Activated CD8-positive, alpha-beta memory T cell treated with anti-CD3 and anti-CD28 coated beads for 4 hours (primary cell): ENCODE measurements around the gene WASF2.
"Not testable (repeated sequence)": the region's sequence is repeated elsewhere in the genome, so short reads cannot be mapped to it uniquely, and the experiment has no call there.

Experiments
- DNase-seq, 2 donors: peaks; one replicate each; pipeline ENCODE4 v3.0.0-alpha.2; 2020; ENCODE audit warnings: low read depth in 2 of 2

The WASF2 gene

DNA sequence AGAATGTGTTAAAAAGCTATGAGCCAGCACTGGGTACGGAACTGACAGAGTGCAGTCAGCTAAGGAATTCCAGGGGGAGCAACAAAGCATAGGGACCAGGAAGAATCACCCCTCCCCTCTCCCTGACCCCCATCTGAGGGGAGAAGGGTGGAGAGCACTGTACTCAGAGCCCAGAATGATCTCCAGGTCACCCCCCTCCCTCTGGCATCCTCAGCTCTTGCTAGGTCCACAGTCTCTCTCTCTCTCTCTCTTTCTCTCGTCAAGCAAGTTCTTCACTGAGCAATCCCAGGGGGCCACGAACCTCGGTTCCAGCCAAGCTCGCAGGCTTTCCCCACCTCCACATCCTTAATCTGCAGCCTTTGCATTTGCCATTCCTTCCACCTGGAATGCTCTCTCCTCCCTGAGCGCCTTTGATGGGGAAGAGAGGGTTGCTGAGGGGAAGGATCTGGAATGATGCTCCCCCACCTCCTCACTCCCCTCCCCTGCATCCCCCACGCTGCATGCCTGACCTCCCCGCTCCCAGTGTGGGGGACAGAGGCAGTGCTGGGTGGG, 6.7 kb upstream of the WASF2 start:
- no peak for DNase-seq

DNA sequence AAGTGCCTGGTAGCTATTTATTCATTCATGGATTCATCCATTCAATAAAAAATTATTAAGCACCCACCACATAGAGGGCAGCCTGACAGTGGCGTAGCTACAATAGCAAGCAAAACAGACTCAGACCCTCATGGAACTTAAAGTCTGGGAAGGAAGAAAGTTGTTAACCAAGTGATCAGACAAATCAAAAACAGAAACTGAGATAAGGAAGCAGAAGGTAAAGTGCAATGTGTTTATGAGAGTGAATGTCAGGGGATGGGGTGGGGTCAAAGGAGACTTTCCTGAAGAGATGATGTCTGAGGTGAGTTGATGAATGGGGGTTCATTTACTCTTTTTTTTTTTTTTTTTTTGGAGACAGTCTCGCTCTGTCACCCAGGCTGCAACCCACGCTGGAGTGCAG, 2.8 kb upstream of the WASF2 start:
- DNase-seq: no peak

DNA sequence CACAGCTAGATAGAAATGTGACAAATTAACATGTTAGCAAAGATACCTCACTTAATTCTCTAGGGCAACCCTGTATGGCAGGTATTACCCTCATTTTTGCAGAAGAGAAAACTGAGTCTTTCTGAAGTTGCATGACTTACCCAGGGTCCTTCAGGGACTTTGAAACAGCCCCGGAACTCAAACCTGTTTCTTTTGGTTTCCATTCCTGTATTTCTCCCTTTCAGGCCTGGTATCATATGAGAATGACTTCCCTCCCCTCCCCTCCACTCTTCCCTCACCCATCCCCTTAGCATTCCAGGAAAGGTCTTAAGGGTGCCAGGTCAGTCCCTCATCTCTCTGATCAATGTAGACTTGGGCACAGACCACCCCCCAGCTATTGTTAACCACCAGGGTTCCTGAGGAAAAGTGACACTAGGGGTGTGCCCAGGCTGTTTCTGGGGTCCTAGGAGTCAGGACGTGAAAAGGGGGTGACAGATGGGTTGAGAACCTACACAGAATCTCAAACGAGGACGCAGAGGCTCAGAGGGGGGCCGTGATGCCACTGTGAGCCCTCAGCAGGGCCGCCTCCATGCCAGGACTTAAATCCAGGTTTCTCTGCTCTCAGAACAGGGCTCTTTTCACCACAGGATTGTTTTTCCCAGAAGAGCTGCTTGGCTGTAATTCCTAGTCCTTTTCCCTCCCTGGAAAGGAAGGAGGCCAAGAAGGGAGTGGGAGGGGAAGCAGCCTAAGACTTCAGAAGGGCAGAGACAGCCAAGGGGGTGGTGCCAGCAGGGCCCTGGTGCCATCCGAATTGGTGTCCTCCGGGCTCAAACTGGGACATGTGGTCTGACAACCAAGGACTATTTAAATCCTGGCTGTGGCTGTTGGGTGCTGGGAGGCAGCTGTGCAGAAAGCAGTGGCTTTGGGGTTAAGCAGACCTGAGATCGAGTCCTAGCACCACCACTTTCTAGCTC, 2.1 kb upstream of the WASF2 start:
- DNase-seq: no peak

DNA sequence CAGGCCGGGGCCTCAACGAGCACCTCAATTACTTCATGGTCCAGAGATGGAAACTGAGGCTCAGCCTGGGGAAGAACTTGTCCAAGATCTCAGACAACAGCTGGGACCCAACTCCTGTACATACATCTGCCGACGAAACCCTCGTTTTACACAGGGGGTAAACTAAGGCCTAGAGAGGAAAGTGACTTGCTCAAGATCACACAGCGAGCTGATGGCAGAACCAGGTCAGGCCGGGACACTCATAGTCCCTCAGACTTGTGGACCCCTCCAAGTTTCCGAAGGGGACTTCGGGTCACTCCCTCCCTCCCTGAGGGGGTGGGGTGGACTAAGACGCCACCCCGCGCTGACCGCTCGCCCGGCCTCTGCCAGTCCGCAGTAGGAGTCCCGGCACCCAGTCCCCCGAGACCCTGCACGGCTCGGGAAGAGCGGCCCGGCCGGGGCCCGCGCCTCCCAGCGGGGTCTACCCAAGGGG, 430 bp downstream of the WASF2 start:
- no peak for DNase-seq

DNA sequence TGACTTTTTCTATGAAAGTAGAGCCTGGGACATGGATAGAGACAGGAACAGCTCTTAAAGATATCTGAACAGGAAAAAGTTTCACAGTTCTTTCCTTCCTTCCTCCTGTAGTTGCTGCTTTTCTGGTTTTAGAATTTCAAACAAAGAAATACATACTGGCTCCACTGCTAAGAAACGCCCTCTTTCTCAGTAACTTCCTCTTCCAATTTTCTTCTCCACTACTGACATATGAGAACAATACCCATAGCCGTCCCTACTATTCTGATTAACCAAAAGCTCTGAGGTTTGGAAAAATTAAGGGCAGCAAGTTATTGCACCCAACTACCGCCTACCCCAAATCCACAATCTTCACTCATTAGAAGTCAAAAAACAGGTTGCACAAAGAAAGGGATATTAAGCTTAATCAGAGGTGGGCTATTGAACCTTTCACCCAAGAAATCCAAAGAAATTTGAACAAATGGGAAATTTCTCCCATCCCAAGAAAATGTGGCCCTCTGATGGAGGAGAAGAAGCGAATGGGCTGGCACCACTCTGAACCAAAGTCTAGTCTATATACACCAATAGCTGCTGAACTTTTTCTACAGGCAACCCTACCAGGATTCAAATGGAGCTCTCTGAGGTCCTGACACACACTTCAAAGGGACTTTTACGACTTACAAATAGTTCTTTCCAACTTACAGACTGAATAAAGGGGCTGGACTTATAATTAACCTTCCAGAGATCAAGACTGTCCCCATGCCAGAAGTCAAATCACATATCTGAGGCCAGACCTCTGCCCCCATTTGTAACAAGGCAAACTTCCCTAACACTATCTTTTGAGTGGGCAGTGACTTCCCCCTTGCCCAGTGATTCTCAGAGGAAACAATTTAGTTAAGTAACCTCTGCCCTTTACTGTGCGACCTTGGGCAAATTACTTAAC, 1.7 kb downstream of the WASF2 start:
- DNase-seq: no peak

DNA sequence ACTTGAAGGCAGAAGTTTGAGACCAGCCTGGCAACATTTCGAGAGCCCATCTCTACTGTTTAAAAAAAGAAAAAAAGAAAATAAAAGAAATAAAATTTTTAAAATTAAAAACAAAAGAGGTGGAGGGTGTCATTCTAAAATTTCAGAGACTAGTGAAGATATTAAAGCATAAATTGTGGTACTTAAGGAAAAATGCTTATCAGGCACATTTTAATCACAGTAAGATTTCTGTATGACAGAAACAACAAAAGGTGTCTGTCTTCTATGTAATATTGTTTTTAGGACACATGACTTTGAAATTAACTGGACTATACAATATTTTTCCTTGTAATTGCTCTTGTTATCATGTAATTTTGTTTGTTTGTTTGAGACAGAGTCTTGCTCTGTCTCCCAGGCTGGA, 4.6 kb downstream of the WASF2 start:
- DNase-seq: no peak

DNA sequence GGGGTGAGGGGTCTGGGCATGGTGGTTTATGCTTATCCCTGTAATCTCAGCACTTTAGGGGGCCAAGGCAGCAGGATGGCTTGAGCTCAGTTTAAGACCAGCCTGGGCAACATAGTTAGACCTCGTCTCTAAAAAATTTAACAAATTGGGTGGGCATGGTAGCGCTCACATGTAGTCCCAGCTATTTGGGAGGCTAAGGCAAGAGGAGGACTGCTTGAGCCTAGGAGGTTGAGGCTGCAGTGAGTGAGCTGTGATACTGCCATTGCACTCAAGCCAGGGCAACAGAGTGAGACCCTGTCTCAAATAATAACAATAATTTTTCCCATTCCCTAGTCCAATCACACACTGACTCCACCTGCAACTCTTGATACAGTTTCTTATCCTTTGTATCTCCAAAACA, 6.3 kb downstream of the WASF2 start:
- DNase-seq: no peak

DNA sequence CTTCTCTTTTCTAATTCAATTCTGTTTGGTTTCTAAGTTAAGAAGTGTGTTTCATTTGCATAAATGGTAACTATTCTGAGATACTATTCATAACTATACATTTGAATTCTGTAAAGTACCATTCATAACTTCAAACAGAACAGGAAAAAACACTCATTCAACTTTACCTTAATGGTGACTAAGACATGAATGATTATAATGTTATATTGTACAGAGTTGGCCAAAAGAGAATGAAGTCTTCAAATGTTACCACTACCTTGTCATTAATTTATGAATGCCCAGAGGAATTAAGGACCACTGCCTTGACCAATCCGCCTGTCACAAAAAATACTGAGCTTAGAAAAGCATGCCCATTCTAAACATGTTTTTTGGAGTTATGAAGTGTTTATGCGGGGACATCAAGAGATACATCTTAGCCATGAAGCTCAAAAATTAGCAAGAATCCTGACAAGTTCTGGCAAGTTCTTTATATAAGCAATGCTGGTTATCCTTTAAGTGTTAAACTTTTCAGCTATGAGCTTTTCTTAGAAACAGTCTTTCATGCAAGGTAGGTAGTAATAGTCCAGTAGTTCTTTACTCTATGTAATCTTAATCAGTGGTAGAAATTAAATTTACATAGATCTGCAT, 7.9 kb downstream of the WASF2 start:
- DNase-seq: no peak

DNA sequence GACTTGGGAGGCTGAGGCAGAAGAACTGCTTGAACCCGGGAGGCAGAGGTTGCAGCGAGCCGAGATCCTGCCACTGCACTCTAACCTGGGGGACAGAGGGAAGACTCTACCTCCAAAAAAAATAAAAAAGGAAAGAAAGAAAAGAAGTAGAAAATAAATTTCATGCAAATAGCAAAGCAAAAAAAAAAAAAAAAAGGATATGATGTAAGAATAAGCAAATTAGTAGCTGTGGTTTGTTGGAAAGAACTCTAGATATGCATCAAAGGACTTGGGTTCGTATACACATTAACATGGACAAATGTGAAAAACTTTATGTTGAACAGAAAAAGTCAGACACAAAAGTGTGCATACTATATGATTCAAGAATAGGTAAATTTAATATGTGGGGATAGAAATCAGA, 11.9 kb downstream of the WASF2 start:
- no peak for DNase-seq

DNA sequence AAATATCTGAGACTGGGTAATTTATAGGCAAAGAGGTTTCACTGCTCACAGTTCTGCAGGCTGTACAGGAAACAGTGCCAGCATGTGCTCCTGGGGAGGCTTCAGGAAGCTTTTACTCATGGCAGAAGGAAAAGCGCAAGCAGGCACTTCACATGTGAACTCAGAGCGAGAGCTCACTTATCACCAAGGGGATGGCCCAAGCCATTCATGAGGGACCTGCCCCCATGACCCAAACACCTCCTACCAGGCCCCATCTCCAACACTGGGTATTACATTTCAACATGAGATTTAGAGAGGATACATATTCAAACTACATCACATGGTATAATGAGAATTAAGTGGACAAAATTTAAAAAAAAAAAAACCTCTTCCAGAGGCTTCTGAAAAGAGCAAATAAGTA, 13.7 kb downstream of the WASF2 start:
- DNase-seq: no peak

DNA sequence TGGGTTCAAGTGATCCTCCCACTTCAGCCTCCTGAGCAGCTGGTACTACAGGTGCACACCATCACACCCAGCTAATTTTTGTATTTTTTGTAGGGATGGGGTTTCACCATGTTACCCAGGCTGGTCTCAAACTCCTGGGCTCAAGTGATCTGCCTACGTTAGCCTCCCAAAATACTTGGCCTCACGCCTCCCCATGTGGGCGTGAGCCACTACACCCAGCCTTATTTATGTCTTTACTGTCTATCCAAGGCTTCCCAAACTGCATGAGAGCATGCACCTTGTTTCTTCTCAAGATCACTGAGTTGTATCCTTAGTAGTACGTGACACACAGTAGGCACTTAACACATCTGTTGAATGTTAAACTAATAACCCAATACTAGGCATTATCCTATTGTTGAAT, 14.2 kb downstream of the WASF2 start:
- no peak for DNase-seq

DNA sequence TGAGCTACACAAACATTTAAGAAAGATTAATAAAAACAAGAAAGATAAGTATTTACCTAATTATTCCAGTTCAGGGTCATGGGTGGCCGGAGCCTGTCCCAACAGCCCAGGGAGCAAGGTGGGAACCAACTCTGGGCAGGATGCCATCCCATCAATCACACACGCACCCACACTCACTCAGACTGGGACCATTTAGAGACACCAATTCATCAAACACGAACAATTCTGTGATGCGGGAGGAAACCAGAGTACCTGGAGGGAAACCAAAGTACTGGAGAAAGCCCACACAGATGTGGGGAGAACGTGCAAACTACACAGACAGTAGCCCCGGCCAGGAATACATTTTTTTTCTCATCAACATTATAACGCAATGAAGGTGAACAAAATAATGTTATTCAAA, 16.2 kb downstream of the WASF2 start:
- DNase-seq: no peak

DNA sequence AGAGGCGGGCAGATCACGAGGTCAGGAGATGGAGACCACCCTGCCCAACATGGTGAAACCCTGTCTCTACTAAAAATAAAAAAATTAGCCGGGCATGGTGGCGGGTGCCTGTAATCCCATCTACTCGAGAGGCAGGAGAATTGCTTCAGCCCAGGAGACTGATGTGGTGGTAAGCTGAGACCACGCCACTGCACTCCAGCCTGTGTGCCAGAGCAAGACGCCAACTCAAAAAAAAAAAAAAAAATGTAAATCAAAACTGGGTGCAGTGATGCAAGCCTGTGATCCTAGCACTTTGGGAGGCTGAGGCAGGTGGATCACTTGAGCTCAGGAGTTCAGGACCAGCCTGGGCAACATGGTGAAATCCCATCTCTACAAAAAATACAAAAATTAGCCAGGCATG, 17.9 kb downstream of the WASF2 start:
- DNase-seq: not testable (repeated sequence)

DNA sequence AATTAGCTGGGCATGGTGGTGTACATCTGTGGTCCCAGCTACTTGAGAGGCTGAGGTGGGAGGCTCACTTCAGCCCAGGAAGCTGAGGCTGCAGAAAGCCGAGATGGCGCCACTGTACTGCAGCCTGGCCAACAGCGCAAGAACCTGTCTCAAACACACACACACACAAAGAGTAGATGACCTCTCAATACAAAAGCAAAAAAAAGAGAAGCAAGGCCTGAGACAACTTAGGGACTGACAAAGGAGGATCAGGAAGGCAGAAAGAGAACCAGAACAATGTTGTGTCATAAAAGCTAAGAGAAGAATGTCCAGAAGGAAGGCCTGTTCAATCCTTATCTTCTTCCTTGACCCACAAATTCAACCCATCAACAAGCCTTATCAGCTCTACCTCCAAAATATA, 18.5 kb downstream of the WASF2 start:
- no peak for DNase-seq

DNA sequence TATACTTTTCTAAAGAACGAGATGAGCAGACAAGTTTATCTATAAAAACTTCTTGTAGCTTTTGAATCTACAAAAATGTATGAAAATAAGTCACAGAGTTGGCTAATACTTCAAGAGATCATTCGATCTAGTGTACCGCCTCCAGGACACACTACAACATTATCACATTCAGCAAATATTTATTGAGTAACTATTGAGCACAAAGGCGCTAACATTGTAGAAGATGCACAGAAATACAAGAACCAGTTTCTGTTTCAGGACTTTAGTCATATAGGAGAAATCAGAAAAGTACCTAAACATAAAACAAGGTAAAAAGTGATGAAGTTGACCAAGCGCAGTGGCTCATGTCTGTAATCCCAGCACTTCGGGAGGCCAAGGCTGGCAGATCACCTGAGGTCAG, 20.6 kb downstream of the WASF2 start:
- DNase-seq: no peak

DNA sequence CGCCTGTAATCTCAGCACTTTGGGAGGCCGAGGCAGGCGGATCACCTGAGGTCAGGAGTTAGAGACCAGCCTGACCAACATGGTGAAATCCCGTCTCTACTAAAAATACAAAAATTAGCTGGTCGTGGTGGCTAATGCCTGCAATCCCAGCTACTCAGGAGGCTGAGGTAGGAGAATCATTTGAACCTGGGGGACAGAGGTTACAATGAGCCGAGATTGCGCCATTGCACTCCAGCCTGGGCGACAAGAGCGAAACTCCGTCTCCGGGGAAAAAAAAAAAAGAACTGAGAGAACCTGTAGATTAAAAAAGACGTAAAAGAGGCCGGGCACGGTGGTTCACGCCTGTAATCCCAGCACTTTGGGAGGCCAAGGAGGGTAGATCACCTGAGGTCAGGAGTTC, 21.6 kb downstream of the WASF2 start:
- DNase-seq: not testable (repeated sequence)

DNA sequence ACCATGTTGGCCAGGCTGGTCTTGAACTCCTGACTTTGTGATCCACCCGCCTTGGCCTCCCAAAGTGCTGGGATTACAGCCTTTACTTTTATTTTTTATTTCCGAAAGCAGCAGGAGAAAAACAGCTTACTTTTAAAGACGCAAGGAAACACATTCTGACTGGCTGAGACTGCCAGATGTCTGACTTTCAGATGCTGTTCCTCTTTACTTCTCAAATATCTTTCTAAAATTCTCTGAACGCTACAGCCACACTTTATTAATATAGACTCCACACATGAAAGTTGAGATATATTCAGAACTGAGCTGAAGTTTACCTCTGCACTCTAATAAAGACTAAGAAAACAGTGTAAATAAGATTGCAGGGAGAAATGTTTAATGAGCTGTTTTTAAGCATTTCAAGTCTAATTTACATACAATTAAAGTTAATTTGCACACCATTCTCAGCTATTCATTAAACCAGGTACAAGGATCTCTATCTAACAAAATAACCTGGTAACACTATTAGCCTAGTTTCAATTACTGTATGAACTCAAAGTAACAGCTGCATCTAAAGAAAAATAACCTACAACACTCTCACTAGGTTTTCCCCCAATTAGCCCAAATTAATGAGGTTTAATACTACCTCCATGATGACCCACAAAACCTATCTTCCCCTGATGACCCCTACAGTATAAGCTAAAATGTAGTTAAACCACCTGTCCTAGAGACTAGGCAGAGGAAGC, 24.9 kb downstream of the WASF2 start:
- no peak for DNase-seq

DNA sequence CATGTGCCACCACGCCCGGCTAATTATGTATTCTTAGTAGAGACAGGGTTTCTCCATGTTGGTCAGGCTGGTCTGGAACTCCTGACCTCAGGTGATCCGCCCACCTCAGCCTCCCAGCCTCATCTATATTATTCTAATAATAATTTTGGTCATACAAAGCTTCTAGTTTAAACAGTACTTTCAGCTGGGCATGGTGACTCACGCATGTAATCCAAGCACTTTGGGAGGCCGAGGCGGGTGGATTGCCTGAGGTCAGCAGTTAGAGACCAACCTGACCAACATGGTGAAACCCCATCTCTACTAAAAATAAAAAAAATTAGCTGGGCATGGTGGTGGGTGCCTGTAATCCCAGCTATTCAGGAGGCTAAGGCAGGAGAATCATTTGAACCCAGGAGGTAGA, 26.1 kb downstream of the WASF2 start:
- not testable (repeated sequence) for DNase-seq

DNA sequence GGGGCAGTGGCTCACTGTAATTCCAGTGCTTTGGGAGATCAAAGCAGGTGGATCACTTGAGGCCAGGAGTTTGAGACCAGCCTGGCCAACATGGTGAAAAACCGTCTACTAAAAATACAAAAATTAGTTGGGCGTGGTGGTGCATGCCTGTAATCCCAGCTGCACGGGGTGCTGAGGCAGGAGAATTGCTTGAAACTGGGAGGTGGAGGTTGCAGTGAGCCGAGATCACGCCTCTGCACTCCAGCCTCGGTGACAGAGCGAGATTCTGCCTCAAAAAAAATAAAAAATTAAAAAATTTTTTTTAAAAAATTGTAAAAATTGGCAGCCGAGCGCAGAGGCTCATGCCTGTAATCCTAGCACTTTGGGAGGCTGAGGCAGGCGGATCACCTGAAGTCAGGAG, 31.4 kb downstream of the WASF2 start:
- not testable (repeated sequence) for DNase-seq

DNA sequence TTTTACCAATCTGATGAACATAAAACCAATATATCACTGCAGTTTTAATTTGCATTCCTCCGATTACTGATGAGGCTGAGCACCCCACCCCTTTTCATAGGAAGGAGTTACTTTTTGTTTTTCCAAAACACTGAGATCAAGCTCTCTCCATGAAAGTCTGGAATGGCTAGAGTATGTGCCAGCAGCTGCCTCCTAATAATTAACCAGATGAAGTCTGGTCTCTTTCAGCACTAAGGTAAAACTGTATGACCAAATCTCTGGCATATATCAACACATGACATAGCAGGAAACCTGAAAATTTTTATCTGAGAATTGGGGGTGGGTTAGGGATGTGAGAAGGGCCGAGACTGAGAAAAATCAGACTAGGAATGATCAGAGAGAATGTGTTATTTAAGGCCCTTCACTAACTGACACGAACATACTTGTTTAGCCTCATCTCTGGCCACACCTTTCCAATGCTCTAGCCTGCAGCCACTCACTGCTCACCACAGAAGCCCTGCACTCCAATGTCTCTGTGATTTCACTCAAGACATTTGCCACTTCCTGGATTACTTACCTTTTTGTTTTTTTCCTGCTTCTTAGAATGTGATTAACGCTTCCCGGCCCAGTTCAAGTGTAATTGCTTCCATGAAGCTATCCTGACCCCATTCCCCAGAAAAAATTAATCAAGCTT, 34.7 kb downstream of the WASF2 start:
- no peak for DNase-seq

DNA sequence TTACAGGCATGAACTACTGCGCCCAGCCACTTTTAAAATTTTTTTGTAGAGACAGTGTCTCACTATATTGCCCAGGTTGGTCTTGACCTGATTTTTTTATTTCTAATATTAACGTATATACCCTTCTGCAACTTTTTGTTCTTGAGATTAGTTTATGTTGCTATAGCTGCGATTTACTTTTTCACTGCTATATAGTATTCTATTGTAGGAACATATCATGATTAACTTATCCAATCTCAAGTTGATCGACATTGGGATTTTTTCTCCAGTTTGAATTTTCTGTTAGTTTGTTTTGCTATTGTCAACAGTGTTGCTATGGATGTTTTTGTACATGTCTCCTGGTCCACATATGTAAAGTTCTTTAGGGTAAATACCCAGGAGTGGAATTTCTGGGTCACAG, 35.4 kb downstream of the WASF2 start:
- DNase-seq: no peak
